HG03432 (cell line): ENCODE results near the gene PAM16.

Source experiments
- ATAC-seq: cut with Tn5 transposase; IDR thresholded peaks from one replicate; pipeline ENCODE4 v1.9.1; 2021; ENCODE audit warnings: mild to moderate bottlenecking, moderate library complexity; ENCODE audit not compliant: unreplicated experiment

The PAM16 gene

GRCh38 chr16:4322121-4323052 lies 28.7 kb downstream of the PAM16 start:
- no peak for ATAC-seq

GRCh38 chr16:4321286-4322120 lies 29.6 kb downstream of the PAM16 start:
- ATAC-seq: no peak

GRCh38 chr16:4320571-4321137 lies 30.5 kb downstream of the PAM16 start:
- no peak for ATAC-seq

GRCh38 chr16:4319454-4320421 lies 31.4 kb downstream of the PAM16 start:
- no peak for ATAC-seq

- ATAC-seq: no peak
Observed at GRCh38 chr16:4318967-4319366, 32.2 kb downstream of the PAM16 start.

GRCh38 chr16:4318451-4318910 lies 32.6 kb downstream of the PAM16 start:
- no peak for ATAC-seq

- ATAC-seq: no peak
Observed at GRCh38 chr16:4317532-4318450, 33.3 kb downstream of the PAM16 start.

- no peak for ATAC-seq
Observed at GRCh38 chr16:4316864-4317531, 34.1 kb downstream of the PAM16 start.

GRCh38 chr16:4316108-4316863 lies 34.8 kb downstream of the PAM16 start:
- no peak for ATAC-seq

- ATAC-seq: no peak
Observed at GRCh38 chr16:4315186-4316107, 35.7 kb downstream of the PAM16 start, which contains the start of gene GLIS2. TSS of gene GLIS2 (plus strand) at chr16:4316067. CDS start at chr16:4332281, 16,214 bp downstream.

GRCh38 chr16:4314532-4315185 lies 36.5 kb downstream of the PAM16 start:
- no peak for ATAC-seq

GRCh38 chr16:4313563-4314531 lies 37.3 kb downstream of the PAM16 start:
- ATAC-seq: no peak

- ATAC-seq: no peak
Observed at GRCh38 chr16:4309833-4310266, 41.3 kb downstream of the PAM16 start.

- ATAC-seq: no peak
Observed at GRCh38 chr16:4309102-4309832, 41.9 kb downstream of the PAM16 start.
